Effector CD8-positive, alpha-beta T cell (primary cell): ENCODE results near the gene THTPA.

Experiments used
- DNase-seq: peaks from one replicate; lab custom pipeline; 2025; lab: John Stamatoyannopoulos, UW
- total RNA-seq, 4 experiments: gene quantifications; one replicate each; lab custom pipeline; 2026; lab: John Stamatoyannopoulos, UW

Gene THTPA, protein sequence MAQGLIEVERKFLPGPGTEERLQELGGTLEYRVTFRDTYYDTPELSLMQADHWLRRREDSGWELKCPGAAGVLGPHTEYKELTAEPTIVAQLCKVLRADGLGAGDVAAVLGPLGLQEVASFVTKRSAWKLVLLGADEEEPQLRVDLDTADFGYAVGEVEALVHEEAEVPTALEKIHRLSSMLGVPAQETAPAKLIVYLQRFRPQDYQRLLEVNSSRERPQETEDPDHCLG
- 7.8 to 13.6 (median 10.7) reads per million in 4 experiments for total RNA-seq

DNA sequence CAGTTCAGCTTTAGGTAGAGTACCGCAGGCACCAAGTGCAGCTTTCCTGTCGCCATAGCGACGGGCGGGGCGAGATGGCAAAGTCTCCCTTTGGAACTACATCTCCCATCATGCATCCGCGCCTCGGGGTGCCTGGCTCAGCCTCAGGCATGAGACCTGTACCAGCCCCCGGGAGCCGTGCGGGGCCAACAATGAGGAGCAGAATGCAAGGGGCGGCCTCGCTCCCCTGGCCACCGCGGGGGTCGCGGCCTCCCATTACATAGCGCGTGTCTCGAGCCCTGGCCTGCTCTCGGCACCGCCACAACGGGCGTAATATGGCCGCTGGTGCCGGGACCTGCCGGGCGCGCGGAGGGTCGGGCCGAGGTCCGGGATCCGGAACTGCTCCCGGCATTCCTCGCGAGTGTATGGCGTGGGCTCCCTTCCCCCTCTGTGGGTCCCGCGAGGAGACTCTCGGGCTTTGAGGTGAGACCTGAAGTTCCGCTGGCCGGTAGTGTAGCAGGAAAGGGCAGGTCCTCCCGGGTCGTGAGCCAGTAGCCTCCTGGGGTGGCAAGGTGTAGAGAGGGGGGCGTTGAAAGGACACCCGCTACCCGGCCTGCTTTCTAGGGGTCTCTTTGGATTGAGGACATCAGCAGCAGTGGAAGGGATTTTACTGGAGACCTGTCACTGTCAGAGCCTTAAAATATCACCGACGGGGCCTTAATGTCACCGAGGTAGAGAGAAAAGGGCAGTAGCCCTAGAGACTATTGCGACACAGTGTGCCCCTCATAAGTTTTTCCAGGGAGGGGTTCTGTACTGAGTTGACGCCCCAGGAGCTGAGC lies at the start of gene THTPA:
Gene THTPA, plus strand, starts transcription at position 390 of the 818 bp plus-strand sequence. CDS start 487 bp downstream, outside the sequence.
- DNase-seq: peak; percentile 90

DNA sequence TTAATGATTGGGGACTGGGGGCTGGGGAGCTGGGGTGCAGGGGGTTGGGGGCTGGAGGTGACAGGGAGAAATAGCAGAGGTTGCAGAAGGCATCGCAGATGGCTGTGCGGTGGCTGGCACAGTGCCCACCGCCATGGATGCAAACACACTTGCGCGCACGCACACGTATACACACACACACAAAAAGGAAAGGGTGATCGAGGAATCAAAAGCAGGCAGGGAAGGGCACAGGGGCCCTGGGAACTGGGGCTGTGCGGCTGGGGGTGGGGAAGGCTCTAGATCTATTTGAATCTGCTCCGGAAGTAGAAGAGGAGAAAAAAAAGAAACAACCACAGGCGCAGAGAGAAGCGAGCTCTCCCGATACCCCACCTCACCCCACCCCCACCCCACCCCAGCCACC lies 43.9 kb upstream of the THTPA start:
- no peak for DNase-seq

DNA sequence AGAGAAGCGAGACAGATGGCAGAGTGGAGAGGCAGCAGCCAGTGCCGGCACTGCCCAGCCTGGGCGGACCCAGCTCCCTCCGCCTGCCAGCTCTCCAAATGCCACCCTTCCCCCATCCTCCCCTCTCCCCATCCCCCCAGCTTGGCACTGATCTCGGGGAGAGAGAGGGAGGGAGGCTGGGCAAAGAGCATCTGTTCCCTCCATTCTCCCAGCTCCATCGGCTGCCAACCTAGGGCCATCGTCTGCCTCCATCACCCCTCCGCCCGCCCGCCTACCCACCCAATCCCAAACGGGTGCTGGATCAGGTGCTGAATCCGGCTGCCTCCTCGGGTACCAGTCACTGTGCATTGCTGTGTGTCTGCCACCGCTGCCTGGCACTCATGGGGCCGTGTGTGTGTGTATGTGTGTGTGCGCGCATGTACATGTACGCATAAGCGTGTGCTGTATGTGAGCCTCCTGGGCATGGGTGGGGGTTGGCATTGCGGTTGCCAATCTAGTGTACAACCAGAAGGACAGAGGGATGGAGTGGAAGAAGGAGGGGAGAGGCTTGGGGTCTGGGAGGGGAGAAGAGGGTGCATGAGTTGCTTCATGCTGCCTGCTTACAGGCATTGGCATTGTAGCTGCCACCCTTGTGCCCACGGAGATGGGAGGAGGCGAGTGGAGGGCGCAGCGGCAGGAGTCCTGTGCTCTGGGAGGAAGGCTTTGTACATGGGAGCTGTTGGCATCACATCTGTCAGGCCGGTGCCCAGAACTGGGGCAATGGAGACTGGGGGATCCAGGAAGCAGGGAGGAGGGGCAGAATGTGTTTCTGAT lies 42.9 kb upstream of the THTPA start:
- no peak for DNase-seq

DNA sequence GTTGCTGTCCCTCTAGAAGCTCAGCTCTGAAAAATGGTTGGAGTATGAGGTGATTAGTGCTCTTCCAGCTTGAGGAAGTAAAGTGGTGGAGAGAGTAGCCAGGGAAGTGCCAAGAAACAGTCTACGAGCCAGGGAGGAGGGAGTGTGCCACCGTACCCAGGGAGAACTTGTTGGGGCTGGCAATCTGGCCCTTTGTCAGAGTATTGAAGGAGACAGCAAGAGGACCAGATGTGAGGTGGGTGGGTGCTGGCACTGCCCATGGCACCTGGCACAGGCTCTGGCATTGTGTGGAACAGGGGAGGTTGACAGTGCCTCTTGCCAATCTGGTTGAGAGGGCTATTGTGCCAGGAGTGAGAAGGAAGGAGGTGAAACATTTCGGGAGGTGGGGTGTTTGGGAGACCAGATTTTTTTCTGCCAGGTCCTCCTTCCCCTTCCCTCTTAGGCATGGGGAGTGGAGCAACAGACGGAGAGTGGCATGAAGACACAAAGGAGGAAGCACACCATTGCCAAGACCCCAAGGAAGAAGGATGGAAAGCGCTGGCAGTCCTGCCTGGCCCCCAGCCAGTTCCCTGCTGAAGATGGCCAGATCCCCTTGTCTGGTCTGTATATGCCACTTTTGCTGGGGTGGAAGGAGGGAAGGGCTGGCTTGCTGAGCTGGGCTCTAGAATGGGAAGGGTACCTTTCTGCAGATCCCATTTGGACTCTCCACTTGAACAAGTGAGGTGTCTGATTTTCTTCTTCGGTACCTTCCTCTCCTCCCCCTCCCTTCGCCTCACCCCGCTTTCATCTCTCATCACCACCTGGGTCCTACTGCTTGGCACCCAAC lies 42.0 kb upstream of the THTPA start:
- DNase-seq: no peak

DNA sequence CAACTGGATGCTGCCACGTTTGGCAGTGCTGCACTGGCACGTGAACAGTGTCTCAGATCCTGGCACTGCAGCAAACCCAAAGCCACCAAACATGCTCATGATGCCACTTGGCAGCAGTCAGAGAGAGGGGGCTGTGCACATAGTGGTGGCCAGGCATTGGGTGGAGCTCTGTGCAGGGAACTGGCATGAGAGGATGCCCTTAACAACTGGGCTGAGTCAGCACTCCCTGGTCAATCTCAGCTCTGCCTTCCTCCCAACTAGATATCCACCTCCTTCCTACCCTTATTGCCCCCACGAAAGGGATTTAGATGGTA lies 41.5 kb upstream of the THTPA start:
- no peak for DNase-seq

DNA sequence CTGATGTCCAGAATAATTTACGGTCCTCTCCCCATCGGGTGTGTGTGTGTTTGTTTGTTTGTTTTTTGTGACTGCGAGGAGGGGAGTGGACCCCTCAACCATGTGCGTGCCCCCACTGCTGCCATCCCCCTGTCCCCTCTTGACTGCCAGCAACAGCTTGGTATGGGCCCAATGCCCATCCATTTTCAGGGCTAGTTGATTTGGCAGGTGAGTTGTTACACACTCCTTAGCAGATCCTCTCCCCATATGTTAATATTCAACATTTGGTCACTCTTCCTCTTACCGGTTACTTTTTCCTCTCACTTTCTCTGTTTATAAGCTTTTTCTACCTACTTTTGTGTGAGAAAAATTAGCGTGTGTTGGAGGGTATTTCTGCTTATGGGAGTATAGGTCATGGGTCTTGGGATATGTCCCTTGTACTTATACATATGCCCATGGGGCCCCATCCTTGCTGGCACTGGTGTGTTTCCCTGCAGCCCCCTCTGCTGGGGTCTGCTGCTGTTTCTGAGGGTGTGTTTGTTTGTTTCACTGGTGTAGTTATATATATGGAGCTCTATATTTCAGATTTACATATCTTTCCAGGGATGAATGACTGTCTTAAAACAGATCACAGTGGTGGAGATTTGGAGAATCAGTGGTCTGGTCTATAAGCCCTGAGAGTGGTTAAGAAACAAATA lies 38.3 kb upstream of the THTPA start:
- no peak for DNase-seq

DNA sequence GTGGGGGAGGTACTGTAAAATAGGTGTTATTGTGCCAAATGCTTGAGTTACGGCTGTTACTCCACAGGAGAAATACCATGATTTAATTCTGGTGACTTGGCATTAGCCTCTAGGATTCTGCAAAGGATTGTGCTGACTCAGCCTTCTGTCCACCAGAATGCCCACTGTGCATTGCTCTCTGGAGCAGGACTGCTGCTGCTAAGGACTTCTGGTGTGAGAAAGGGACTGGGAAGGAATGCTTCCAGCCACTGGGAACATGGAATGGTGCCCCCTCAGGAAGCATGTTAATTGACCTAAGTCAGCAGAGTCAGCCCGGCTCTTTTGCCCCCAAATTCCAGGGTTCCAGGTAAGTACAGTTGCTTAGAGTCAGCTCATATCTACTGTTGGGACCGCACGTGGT lies 37.4 kb upstream of the THTPA start:
- no peak for DNase-seq

DNA sequence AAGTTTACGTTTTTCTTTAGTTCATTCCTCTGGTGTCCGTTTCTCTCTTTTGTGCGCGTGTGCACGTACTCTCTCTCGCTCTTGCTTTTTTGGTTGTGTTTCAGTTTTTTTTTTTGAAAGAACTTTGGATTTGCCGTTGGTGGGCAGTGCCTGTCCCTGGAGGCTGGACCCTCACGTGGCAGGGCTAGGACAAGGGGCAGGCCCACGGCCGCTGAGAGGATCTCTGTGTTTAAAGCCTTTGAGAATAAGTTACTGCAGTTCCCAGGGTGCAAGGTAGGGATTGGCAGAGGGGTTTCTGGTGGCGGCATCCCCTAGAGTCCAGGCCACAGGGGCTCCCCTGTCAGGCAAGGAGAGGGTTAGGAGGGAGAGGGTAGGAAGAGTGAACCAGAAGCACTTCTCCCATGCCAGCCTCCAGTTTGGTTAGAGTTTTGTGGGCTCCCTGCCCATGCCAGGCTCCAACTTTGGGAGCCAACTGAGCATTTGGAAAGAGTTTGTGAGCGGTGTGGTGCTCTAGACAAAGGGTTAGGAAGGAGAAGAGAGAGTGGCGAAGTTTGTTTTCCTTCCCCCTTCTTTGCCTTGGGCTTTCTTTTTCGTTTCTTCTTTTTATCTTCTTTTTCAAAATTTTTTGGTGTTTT lies 35.1 kb upstream of the THTPA start:
- no peak for DNase-seq

DNA sequence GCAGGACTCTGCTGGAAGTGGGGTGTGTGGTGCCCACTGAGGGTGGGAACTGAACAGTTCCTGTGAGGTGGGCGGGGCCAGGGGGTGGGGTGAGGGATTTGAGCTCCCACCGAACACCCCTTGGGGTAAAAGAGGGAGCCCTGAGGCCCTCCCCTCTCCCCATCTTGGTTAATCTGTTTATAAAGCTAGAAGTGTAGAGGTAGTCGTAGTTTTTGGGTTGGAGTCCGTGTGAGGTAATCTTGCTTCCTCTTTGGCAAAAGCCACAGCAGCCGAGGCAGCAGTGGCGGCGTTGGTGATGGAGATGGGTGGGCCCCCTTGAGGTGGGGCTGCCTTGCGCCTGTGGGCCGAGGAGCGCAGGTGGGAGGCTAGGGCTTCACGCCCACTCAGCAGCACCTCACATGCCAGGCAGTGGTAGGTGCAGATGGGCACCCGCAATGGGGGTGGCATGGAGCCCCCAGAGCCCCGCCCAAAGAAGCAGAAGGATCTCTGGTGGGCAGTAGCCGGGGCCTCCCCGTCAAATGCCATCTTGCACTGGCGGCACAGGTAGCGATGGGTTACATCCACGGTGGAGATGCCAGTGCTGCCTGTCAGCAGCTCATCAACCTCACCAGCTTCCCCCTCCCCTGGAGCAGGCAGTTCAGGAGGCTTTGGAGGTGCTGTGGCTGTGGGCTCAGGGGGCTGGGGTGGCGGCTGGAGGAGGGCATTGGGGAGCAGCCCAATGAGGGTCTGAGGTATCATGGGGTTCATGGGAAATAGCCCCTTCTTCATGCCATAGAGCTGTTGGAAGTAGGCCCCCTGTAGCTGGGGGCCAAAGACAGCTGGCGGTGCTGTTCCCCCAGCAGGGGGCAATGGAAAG lies 34.1 kb upstream of the THTPA start:
- no peak for DNase-seq

DNA sequence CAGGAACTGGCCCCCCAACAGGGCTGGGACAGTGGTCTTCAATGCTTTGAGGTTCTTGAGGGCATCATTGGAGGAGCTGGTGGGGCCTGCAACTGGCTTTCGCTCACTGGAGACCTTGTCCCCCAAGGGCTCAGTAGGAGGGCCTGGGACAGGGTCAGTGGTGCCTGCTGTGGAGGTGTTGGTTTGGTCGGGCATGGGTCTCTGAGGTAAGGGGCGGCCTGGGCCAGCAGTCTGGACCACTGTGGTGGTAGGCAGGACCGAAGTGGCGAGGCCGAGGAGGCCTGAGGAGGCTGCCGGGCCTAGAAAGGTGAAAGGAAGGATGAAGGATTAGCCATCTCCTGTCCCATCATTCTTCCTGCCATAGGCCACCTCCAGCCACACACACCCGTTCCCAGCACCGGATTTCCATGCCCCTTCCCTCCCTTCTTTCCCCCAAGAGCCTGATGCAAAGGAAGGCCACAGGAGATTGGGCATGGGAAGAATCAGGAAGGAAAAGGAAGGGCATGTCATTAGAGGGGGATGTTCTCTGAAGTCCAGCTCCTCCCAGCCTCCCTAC lies 33.4 kb upstream of the THTPA start:
- DNase-seq: no peak

DNA sequence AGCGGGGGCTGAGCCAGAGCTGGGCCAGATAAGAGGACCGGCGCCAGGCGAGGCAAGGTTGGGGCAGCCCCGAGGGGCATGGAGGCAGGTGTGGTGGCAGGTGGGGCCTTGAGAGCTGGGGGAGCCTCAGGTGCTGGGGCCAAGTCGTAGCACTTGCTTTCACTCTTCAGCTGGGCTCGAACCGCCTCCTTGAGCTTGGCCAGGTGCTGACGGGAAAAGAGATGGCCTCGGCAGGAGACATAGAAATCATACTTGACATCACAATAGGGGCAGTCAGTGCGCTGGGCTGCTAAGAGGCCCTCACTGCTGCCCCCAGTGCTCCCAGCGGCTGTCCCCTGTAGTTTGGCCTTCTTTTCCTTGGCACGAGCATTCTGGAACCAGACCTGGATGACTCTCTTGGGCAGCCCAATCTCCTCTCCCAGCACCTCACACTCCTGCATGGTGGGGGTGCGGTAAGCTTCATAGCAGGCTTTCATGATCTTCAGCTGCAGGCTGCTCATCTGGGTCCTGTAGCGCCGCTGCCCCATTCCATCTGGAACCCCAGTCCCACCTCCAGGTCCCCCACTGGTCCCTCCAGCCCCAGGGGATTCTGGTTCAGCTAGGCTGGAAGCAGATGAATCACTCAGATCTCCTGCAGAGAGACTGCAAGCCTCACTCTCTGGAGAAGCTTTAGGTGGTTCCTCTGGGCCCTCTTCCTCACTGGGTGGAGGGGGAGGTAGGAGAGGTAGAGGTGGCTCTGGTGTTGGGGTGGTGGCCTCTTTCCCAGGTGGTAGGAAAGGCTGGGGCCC lies 32.6 kb upstream of the THTPA start:
- DNase-seq: no peak

DNA sequence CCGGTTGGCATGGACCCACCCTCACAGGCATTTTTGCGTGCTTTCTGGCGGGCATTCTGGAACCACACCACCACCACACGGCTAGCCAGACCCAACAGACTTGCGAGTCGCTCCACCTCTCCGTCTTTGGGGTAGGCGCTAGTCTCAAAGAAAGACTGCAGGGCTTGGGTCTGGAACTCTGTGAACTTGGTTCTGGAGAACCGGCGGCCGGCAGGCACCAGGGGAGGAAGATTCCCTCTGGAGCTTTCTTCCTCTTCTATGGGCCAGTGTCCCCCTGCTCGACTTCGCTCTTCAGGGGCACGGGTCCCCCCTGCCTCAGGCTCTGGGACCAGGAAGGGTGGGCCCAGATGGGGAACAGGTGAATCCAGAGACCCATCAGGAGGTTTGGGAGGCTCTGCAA lies 31.1 kb upstream of the THTPA start:
- no peak for DNase-seq

DNA sequence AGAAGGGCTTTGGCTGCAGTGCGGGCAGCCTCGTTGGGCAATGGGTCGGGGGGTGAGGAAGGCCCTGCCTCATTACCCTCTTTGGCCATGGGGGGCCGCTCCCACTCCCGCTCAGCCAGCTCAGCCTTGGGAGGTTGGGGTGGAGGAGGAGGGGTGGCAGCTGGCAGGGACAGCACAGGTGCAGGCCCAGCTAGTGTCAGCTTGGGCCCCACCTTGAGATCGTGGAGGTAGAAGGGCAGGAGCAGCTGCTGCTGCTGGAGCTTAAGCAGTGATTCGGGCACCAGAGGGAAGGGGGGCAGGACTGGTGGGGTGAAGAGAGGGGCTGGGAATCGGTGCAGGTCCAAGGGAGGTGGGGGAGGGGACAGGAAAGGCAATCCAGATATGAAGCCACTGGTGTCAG lies 30.5 kb upstream of the THTPA start:
- DNase-seq: no peak

DNA sequence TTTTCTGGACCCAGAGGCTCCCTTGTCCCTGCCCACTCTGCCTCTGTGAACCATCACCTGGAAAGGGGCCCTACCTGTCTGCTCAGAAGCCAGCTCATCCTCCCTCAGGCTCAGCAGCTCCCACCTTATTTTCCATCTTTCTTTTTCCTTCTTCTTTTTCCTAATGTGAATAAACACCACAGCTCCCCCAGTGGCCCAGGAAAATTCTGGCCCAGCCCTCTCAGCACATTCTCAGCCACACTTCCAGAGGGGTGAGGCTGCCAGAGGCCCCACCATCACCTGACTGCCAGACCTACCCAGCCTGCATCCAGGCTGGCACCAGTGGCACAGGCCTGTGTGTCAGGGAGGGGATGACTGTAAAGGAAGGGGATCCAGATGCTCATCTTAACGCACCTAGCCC lies 27.5 kb upstream of the THTPA start:
- no peak for DNase-seq

DNA sequence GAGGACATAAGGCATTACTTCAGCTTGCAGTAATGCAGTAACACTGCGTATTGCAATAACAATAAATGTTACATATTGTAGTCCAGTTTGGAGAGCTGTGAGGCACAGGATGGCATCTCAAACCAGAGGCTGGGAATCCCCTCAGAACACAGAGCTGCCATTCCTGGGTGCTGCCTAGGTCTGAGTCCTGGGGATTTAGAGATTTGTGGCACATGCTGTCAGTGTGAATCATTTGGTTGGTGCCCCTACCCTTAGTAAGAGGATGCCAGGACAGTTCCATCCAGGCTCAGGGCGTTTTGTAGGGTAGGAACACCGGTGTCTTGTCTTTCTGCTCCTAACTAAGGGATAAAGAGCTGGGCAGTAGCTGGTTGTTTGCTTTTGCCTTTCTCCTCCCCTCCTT lies 27.1 kb upstream of the THTPA start:
- DNase-seq: no peak

DNA sequence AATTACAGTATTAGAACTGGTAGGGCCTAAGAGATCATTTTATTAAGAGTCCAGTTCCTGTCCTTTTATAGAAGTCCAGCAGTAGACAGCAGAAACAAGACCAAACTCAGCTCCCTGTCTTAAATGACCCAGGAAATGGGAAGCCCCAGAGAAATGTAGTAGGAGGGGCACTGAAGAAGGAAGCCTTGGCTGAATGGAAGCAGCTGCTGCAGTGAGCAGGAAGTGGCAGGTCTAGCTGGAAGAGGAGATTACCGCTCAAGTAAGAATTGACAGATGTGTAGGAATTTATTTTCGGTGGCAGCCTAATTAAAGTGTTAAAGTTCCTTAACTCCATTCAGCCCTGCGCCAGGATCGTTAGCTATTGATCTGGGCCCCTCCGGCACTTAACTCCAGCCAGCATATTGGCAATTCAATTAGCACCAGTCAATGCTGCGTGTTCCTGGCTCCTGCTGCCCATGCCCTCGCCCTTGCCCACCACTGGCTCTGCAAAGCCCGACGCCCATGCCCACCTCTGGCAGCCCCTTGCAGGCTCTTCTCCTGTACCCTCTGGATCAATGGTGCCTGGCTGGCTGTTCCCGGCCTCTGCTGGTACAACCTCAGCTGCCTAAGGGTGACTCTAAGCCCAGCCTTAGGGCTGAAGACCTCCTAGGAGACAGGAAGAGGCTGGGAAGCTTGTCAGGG lies 25.6 kb upstream of the THTPA start:
- DNase-seq: no peak

DNA sequence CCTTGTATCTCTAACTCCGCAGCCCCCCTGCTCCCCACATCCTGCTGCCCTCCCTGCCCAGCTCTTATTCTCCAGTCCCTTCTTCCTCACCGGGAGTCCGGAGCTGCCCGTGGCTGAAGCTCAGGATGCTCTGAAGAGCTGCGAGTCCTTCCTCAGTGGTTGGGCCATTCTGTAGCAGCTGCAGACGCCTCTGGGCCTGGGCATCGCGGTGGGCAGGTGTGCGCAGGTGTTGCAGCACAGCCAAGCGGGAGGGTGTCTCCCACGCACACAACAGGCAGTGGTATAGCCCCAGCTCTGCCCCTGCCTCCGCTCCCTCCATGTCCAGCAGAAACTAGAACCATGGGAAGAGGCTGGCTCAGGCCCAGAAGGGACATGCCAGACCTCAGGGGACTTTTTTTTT lies 24.7 kb upstream of the THTPA start:
- no peak for DNase-seq

DNA sequence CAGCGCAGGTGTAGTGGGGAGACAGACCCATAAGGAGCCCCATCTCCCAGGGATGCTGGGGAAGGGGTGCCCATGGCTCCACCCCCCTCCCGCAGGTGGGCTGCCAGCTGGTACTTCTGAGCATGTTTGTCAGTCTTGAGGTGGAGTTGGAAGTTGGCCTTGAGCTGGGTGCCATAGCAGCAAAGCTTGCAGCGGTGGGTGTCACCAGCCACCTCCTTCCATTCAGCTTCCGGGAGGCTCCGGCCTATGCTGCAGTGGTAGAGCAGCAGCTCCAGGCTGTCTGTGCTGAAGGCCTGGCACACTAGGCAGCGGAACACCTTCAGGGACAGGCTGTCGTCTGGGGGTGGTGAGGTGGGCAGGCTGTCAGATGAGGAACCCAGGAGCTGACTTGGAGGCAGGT lies 23.4 kb upstream of the THTPA start:
- DNase-seq: no peak
